Fibroblast of skin of back (primary cell): Measurements from ENCODE around the gene THAP11.
"Not testable (repeated sequence)": the region's sequence is repeated elsewhere in the genome, so short reads cannot be mapped to it uniquely, and the experiment has no call there.

Source experiments
- DNase-seq: peaks from one replicate; pipeline ENCODE4 v3.0.0-alpha.2; 2013

THAP11 gene

DNA sequence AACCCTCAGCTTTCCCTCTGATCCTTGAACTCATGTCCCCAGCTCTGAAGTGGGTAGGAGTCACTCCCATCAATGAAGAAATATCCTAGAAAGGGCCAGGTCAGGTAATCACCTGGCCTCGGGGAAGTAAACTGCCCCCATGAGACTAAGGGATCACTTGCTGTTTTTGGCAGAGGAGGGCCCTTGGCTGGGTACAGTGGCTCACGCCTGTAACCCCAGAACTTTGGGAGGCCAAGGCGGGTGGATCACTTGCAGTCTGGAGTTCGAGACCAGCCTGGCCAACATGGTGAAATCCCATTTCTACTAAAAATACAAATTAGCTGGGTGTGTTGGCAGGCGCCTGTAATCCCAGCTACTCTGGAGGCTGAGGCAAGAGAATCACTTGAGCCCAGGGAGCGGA is 21.9 kb downstream of the THAP11 start:
- DNase-seq: not testable (repeated sequence)

DNA sequence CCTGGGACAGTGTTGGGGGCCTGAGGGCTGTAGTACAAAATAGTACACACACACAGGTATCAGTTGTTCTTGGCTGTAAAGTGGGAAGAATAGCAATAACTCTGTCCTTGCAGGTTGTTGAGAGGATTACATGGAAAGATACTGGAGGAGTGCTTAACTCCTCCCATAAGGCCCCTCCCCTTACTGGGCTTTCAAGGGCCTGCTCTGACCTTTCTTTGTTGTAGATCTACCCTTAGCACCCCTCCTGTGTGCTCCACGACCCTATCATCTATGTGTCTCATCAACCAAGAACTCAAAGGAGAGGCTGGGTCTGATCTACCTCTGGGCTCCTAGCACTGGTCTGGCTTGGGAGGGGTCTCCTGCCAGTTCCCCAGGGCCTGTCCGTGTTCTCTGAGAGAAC is 22.5 kb downstream of the THAP11 start:
- no peak for DNase-seq

DNA sequence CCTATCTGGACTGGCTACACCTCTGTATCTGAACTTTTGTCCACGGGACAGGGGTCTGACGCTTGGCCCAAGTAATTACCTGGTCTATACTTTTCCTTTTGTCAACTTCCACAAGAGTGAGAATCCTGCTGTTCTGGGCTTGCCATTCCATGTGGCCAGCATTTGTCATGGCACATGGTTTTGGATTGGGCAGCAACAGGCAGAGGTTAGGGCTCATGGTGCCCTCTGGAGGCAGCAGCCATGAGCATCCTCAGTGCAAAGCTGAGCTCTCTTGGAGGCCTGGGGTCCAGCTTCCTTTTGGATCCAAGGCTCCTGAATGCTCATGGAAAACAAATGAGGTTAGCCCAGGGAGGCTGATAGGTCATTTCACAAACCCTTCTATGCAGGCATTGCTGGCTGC is 23.2 kb downstream of the THAP11 start:
- DNase-seq: no peak

DNA sequence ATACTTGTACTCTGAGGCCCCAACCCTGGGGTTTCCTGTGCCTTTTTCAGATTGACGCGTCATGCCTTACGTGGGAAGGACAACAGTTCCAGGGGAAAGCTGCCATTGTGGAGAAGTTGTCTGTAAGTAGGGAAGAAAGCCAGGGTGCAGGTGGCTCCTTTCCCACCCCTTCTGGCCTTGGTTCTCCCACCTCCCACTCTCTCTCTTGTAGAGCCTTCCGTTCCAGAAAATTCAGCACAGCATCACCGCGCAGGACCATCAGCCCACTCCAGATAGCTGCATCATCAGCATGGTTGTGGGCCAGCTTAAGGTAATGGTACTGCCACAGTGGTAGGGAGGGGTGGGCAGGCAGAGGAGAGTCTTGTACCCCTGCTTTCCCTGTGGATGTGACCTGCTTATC is 26.2 kb downstream of the THAP11 start:
- DNase-seq: no peak

DNA sequence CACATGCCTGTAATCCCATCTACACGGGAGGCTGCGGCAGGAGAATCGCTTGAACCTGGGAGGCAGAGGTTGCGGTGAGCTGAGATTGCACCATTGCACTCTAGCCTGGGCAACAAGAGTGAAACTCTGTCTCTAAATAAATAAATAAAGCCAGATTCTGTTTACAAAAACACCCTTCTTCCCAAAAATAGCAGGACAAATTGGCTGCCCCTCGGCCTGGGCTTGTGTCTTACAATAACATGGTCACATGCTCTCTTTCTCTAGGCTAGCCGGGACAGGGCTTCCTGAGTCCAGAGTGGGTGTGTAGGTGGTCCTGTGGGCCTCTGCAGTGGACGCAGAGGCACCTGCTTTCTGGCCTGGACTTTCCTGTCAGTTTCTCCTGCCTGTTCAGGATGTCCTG is 27.5 kb downstream of the THAP11 start:
- no peak for DNase-seq

DNA sequence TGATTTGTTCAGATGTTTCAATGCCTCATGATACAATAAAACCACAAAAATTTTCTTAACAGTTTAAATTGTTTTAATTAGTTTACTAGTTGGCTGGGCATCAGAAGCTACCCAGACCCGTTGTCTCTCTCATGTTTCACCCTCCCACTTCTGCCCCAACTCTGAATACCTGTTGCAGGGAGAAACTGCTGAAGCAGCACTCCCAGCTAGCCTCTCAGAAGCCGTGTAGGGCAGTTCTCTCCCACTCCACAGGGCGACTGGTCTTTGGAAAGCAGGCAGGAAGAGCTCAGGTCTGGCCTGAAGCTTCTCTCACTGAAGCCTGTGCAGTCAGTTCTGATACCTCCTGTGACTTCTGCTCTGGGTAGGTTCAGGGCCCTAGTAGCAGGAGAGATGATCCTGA is 29.1 kb downstream of the THAP11 start:
- no peak for DNase-seq

DNA sequence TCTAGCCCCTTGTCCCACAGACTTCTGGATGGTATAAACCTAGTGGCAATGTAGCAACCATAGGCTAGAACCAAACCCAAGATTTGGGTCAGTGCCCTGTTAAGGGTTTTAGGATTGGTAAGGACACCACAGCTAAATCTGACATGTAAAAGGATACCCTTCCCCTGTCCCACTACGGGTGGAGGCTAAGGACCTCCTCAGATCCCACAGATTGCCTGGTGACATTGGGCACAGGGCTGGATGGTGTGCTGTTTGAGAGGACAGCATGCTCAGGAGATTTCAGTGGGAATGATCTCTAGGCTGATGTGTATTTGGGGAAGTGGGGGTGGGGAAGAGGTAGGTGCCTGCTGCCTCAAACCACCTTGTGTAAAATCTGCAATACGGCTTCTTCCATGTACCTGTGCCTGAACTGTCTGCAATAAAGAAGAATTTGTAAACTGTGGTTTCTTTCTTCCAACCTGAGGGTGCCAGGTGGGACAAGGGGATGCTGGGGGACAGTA is 30.1 kb downstream of the THAP11 start:
- no peak for DNase-seq

DNA sequence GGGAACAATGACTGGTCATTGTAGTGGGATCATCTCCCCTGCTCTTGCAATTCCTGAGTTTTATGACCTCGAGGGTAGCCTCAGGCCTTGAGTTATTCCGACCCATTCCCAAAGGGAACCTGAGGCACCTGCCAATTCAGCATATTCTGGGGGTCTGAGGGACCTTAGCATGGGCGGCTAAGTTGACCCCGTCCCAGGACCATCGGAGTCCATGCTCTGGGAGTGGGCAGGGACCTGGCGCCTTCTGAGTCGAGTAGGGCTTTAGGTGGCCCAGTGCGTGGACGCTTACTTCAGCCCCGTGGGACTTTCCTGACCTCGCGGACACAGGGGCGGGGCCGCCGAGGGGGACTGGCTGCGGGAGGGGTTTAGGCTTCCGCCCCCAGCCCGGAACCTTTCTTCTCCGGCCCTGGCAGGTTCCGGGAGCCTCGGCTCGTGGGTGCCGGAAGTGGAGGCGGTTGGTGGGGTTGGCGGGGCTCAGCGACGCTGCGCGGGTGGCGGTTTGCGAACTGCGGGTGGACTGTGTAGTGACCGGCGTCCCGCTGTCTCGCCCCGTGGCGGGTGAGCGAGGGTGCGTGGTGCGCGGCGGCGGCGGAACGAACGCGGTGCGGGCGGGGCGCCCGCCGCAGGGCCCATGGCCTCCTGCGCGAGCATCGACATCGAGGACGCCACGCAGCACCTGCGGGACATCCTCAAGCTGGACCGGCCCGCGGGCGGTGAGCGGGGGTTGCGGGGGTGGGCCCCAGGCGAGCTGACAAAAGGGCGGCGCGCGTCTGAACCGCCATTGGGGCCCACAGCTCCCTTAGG is 30.7 kb downstream of the THAP11 start, which contains the start of gene EDC4:
TSS of gene EDC4 (plus strand) at position 422 of the 804 bp plus-strand sequence. CDS start at position 632, 210 bp downstream.
- peak; percentile 78 for DNase-seq

DNA sequence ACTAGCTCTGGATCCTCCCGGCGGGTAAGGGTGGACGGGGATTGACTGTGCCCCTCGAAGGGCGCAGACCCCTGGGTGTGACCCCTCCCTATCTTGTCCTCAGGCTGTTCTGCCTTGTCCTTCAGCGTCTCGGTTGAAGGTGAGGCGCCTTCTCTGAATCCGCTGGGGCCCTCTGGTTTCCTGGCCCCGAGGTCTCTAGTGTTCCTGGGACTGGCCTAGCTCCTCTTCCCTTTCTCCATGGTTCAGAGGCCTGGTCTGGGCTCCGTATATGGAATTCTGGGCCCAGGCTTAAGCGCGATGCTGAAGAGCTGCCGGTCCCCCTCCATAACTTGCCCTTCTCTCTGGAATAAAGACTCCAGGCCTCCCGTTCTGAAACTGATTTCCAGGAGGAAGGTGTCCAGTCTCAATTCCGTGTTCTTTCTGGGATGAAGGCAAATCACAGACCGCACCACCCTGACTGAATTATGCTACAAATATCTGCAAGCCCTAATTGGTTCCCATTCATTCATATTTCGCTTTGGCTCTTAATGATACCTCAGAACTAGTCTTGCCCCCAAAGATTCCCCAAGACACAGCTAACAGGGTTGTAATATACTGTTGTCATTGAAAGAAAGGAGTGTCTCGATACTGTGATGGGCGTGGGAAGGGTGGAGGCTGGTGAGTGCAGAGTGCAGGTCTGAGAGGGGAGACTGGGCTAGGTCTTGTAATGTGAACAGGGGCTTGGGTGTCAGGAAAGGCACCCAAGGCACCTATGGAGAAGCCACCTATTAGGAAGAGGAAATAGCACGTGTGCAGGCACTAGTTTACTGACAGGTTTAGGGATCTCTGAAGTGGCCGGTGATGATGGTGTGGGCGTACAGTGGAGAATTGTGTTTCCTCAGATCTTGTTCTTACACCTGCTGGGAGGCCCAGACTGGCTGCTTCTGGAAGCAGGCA is 31.6 kb downstream of the THAP11 start:
- no peak for DNase-seq

DNA sequence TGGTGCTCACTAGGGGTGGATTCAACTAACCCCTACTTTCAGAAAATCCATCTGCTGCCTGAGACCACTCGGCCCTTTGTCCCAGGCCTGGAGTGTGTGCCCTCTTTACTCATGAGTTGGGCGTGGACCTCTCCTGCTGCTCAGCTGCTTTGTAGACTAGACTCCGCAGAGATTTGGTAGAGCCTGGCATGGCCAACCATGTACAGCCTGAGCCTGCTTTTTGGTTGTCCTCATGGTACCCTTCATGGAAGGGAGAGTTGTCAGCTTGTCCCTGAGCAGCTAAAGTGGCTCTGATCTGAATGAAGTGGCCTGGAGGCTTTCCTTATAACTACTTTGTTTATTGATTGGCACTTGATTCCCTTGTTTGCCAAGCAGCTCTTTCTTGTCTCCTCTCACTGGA is 32.3 kb downstream of the THAP11 start:
- DNase-seq: no peak

DNA sequence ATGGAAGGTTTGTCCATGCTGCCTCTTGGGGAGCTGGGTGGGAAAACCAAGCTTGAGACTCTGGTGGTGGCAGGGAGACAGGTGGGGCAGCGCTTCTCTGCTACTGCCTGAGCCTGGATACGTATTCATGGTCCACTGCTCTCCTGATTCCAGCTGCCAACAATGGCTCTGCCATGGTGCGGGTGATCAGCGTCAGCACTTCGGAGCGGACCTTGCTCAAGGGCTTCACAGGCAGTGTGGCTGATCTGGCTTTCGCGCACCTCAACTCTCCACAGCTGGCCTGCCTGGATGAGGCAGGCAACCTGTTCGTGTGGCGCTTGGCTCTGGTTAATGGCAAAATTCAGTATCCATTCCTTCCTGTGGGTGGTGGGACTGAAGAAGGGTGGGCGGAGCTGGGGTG is 34.9 kb downstream of the THAP11 start:
- DNase-seq: no peak

DNA sequence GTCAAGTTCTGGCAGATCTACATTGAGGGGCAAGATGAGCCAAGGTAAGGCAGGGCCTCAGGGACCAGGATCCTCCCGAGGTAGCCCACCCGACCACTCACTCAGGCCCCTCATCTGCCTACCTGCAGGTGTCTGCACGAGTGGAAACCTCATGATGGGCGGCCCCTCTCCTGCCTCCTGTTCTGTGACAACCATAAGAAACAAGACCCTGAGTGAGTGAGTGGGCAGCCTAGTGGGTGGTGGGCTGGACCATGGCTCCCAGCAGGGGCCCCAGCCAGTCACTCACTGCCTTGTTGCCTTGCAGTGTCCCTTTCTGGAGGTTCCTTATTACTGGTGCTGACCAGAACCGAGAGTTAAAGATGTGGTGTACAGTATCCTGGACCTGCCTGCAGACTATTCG is 36.1 kb downstream of the THAP11 start:
- no peak for DNase-seq

DNA sequence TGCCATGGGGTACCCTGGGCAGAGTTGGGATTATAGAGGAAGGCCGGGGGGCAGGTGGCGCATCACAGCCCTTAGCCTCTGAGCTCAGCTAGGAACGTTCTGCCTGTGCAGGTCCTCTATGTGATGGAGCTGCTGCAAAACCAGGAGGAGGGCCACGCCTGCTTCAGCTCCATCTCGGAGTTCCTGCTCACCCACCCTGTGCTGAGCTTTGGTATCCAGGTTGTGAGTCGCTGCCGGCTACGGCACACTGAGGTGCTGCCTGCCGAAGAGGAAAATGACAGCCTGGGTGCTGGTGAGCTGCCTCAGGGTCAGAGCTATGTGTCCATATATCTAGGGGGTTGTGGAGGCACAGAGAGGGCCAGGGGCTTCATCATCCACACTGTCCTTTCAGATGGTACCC is 36.7 kb downstream of the THAP11 start:
- no peak for DNase-seq

DNA sequence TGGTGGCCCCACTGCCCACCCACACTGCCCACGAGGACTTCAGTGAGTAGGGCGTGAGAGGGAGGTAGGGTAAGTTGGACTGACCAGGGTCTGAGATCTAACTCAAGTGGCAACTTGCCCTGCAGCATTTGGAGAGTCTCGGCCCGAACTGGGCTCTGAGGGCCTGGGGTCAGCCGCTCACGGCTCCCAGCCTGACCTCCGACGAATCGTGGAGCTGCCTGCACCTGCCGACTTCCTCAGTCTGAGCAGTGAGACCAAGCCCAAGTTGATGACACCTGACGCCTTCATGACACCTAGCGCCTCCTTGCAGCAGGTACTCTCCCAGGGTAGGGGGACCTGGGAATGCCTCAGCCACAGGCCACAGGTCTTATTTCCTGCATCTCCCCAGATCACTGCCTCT is 37.3 kb downstream of the THAP11 start:
- no peak for DNase-seq

DNA sequence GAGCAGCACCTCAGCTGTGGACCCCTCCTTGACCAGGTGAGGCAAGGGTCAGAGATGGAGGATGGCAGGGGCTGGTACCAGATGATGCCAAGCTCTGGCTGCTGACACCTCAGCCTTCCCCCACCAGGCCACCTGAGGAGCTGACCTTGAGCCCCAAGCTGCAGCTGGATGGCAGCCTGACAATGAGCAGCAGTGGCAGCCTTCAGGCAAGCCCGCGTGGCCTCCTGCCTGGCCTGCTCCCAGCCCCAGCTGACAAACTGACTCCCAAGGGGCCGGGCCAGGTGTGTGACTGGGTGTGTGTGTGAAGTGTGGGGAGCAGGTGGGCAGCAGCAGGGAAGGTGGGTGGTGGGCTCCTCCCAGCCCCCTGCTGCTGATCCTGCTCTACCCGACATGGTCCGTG is 37.8 kb downstream of the THAP11 start:
- DNase-seq: no peak

DNA sequence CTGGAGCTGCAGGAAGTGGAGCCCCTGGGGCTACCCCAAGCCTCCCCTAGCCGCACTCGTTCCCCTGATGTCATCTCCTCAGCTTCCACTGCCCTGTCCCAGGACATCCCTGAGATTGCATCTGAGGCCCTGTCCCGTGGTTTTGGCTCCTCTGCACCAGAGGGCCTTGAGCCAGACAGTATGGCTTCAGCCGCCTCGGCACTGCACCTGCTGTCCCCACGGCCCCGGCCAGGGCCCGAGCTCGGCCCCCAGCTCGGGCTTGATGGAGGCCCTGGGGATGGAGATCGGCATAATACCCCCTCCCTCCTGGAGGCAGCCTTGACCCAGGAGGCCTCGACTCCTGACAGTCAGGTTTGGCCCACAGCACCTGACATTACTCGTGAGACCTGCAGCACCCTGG is 38.5 kb downstream of the THAP11 start:
- no peak for DNase-seq

DNA sequence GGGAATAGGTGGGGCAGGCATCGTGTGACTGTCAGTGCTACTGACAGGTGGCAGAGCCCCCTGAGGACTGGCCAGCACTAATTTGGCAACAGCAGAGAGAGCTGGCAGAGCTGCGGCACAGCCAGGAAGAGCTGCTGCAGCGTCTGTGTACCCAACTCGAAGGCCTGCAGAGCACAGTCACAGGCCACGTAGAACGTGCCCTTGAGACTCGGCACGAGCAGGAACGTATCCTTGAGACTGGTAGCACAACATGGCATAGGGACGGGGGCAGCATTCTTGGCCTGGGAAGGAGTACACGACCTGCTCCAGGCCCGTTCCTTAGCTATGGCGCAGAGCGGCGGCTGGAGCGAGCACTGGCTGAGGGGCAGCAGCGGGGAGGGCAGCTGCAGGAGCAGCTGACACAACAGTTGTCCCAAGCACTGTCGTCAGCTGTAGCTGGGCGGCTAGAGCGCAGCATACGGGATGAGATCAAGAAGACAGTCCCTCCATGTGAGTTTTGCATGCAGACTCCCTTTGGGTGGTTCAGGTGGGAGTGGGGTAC is 39.6 kb downstream of the THAP11 start:
- no peak for DNase-seq

DNA sequence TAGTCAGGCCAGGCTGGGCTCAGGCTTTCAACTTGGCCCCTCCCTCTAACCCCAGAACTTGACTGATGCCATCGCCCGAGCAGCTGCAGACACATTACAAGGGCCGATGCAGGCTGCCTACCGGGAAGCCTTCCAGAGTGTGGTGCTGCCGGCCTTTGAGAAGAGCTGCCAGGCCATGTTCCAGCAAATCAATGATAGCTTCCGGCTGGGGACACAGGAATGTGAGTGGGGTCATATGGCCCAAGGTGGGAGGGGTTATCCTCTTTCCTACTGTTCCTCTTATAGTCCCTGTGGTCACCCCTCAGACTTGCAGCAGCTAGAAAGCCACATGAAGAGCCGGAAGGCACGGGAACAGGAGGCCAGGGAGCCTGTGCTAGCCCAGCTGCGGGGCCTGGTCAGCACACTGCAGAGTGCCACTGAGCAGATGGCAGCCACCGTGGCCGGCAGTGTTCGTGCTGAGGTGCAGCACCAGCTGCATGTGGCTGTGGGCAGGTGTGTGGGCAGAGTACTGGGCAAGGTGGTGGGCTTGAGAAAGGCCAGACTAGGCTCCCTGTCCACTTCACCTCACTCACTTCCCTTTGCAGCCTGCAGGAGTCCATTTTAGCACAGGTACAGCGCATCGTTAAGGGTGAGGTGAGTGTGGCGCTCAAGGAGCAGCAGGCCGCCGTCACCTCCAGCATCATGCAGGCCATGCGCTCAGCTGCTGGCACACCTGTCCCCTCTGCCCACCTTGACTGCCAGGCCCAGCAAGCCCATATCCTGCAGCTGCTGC is 40.4 kb downstream of the THAP11 start:
- no peak for DNase-seq

DNA sequence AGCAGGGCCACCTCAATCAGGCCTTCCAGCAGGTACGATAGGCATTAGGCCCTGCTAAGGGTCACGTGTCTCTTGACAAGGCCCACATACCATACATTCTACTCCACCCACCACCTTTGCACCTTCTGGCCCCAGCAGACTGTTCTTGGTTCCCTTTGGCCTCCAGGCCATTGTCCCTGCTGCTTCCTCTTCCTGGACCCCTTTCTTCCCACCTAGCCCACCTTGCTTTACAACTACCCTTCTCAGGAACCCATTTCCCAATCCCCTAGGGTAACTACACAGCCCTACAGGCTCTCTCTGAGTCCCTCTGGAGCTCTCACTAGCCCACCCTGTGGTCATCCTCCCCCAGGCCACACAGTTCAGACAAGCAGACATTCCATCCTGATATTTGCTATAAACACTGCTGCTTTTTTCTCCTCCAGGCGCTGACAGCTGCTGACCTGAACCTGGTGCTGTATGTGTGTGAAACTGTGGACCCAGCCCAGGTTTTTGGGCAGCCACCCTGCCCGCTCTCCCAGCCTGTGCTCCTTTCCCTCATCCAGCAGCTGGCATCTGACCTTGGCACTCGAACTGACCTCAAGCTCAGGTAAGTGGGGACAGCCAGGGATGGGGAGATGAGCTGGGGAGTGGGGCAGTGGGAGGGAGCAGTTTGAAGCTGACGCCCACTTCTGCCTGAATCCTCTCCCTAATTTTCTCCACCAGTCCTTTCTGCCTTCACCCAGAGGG is 41.2 kb downstream of the THAP11 start:
- no peak for DNase-seq

DNA sequence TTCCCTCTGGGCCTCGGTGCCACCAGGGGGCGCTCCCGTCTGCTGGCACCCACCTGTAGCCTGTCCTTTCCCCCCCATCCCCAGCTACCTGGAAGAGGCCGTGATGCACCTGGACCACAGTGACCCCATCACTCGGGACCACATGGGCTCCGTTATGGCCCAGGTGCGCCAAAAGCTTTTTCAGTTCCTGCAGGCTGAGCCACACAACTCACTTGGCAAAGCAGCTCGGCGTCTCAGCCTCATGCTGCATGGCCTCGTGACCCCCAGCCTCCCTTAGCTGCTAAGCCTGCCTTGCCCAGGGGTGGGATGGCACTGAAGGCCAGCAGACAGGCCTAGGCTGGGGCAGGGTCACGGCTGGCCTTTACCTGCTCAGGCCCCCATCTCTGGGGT is 41.7 kb downstream of the THAP11 start:
- DNase-seq: peak; percentile 32

DNA sequence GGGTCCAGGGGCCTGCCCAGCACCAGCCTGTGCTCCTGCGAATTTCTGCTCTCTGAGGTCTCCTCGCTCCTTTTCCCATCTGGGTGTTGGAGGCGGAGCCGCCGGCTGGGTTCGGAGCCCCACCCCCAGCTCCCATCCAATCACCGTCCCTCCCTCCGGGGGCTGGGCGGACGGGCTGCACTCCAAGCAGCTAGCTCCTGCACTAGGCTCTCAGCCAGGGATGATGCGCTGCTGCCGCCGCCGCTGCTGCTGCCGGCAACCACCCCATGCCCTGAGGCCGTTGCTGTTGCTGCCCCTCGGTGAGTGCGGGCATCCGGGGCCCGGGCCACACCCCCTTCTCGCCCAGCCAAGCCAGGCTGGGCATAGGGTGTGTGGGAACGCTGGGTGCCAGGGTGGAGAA is 42.6 kb downstream of the THAP11 start, which contains the start of gene NRN1L:
TSS of gene NRN1L (plus strand) at position 202 of the 400 bp plus-strand sequence. CDS start at position 221, 19 bp downstream.
- peak; percentile 88 for DNase-seq

DNA sequence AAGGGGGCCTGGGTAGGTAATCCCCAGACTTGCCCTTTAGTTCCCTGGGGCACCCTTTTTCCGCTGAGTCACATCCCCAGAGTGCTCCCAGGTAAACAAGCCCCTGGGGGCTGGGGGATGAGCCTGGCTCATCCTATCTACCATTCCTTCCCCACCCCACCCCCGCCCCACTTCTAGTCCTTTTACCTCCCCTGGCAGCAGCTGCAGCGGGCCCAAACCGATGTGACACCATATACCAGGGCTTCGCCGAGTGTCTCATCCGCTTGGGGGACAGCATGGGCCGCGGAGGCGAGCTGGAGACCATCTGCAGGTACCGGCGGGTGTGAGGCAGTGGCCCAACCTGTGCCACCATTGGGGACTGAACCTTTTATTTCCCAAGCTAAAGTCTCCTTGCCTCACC is 43.4 kb downstream of the THAP11 start:
- no peak for DNase-seq
